Activated naive CD8-positive, alpha-beta T cell (primary cell): ENCODE measurements around the gene CDH22.

Source experiments
- H3K27ac Mint-ChIP-seq: one replicate; pipeline ENCODE4 v1.8.0; 2021; ENCODE audit warnings: mixed read lengths
- H3K27me3 Mint-ChIP-seq: one replicate; pipeline ENCODE4 v1.8.0; 2021; ENCODE audit warnings: mixed read lengths
- H3K36me3 Mint-ChIP-seq: one replicate; pipeline ENCODE4 v1.8.0; 2021; ENCODE audit warnings: mixed read lengths
- H3K4me1 Mint-ChIP-seq: one replicate; pipeline ENCODE4 v1.8.0; 2021; ENCODE audit warnings: low read depth, mixed read lengths
- H3K4me3 Mint-ChIP-seq: one replicate; pipeline ENCODE4 v1.8.0; 2021; ENCODE audit warnings: mild to moderate bottlenecking, mixed read lengths
- H3K9me3 Mint-ChIP-seq: one replicate; pipeline ENCODE4 v1.8.0; 2021; ENCODE audit warnings: low read depth, mixed read lengths

Gene CDH22

GRCh38 chr20:46347841-46348803 lies 39.8 kb upstream of the CDH22 start:
- no peaks in the 10 kb centered on the region for H3K27me3 Mint-ChIP-seq
- peaks cover 23% of the 10 kb centered on the region for H3K4me1 Mint-ChIP-seq
- H3K4me3 Mint-ChIP-seq: no peak overlapping the region
- no peak overlapping the region for H3K27ac Mint-ChIP-seq
- H3K9me3 Mint-ChIP-seq: no peaks in the 10 kb centered on the region
- H3K36me3 Mint-ChIP-seq: no peaks in the 10 kb centered on the region

DNA sequence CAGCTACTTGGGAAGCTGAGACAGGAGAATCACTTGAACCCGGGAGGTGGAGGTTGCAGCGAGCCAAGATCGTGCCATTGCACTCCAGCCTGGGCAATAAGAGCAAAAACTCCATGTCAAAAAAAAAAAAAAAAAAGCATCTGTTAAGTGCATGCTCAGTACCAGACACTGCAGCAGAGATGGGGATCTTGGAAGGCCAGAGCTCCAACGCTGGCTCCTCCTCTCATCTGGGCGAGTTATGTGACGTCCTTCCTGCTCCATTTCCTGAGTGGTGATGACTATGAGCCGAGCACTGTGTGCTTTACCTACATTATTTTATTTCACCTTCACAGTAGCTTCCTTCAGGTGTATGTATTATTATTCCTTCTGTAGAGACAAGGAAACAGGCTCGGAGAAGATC lies 38.5 kb upstream of the CDH22 start:
- Mint-ChIP-seq H3K27me3 (no peaks in the 10 kb centered on the region), H3K36me3 (no peaks in the 10 kb centered on the region), H3K4me3 (no peak overlapping the region), H3K4me1 (peaks cover 33% of the 10 kb centered on the region), H3K9me3 (no peaks in the 10 kb centered on the region), H3K27ac (no peak overlapping the region)

- Mint-ChIP-seq H3K27ac (peak overlapping the region; percentile 80), H3K4me3 (peak overlapping the region; percentile 38), H3K4me1 (peaks cover 29% of the 10 kb centered on the region), H3K27me3 (no peaks in the 10 kb centered on the region), H3K9me3 (no peaks in the 10 kb centered on the region), H3K36me3 (no peaks in the 10 kb centered on the region)
Observed at GRCh38 chr20:46344488-46345162, 36.3 kb upstream of the CDH22 start.

DNA sequence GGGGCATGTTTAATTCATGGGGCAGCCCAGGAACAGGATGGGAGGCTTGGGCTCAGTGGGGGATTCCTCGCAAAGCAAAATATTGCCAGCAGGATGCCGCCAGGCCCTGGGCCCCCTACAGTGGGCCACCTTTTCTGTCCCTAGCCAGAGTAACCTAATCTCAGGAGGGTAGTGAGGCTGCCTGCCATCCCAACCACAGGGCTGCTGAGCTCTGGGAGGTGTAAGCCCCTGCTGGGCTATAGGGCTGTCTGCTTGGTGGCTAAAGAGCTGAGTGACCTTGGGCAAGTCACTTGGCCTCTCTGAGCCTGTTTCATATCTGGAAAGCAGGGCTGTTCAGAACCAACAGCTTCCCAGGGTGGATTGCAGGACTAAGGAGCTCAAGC lies 35.7 kb upstream of the CDH22 start:
- Mint-ChIP-seq H3K27ac (no peak overlapping the region), H3K36me3 (no peaks in the 10 kb centered on the region), H3K27me3 (peaks cover 3% of the 10 kb centered on the region), H3K4me1 (peaks cover 26% of the 10 kb centered on the region), H3K4me3 (peak overlapping the region; percentile 81), H3K9me3 (no peaks in the 10 kb centered on the region)

DNA sequence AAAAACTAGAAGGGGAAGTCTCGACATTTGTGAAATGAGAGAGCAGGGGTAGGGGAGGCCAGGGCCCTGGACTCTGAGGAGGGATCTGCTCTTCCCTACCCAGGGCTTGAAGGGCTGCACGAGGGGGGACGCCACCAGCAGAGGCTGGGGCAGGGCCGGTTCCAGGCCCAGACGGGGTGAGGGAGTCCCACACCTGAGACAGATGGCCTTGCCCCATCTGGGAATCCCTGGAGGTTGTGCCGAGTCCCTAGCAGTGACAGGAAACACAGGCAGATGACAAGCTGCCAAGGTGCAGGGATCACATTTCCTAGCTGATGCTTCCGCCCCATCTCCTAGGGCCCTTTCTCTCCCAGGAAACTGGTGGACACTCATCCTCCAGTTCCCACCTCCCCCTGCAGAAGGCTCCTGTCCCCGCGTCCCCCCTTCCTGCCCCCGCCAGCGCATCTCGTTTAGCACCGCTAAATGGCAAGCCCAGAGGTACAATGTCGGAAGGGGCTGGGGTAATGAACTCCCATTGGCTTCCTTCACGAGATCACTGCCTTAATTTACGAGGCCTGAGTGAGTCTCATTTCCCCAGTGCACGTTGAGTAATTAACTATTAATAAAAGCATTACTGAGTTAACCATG lies 35.2 kb upstream of the CDH22 start:
- Mint-ChIP-seq H3K9me3 (no peaks in the 10 kb centered on the region), H3K27me3 (peaks cover 7% of the 10 kb centered on the region), H3K36me3 (no peaks in the 10 kb centered on the region), H3K4me3 (peak overlapping the region; percentile 81), H3K4me1 (peaks cover 26% of the 10 kb centered on the region), H3K27ac (no peak overlapping the region)

DNA sequence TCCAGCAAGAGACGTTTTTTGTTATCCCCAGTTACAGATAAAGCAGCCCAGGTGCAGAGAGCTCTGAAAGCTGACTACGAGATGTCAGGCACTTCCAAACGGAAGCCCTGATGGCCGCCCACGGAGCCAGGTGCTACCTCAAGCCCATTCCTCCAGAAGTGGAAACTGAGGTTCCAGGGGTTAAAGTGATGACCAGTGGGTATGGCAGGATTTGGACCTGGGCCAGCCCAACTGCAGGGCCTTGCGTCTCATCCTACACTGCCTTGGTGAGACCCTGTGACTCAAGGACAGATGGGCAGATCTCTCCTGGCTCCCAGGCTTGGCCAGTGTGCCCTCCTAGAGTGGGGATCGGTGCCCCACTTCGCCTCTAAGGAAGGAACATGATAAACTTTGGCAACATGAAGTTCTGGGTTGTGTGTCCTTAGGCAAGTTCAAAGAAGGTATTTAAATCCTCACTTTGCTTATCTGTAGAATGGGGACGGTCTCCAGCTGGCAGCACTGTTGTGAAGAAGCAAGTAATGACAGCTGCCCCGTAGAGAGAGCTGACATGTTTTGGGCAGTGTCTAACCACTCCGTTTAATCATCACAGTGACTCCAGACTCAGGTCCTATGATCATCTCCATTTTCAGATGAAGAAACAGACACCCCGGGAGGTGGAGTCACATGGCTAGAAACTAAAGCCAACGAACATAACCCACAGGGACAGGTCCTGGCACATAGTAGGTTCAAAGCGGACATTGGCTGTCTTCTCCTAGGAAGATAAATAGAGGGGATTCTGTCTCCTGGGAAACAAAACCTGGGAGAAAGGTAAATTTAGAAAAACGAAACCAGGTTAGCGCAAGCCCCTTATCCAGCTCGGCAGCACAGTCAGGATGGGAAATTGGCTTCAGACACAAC lies 34.4 kb upstream of the CDH22 start:
- no peaks in the 10 kb centered on the region for H3K9me3 Mint-ChIP-seq
- peaks cover 7% of the 10 kb centered on the region for H3K27me3 Mint-ChIP-seq
- no peaks in the 10 kb centered on the region for H3K36me3 Mint-ChIP-seq
- H3K4me3 Mint-ChIP-seq: peak overlapping the region; percentile 81
- no peak overlapping the region for H3K27ac Mint-ChIP-seq
- peaks cover 26% of the 10 kb centered on the region for H3K4me1 Mint-ChIP-seq

DNA sequence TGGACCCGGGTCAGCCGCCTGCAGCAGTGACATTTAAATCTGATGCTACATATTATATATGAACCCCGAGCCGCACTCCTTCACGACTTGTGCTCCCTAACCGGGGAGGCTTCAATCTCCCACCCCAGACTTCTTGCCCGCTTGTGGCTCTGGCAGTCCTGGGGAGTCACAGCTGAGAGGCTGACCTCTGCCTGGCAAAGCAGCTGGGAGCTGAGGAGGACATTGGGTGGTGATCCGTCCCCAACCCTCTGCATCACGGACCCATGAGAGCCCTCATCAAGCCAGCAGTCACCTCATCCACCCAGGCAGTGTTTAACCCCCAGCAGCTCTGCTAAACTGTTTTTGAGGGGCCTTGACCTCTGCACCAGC lies 33.7 kb upstream of the CDH22 start:
- Mint-ChIP-seq H3K4me1 (peaks cover 26% of the 10 kb centered on the region), H3K27me3 (peaks cover 7% of the 10 kb centered on the region), H3K4me3 (no peak overlapping the region), H3K36me3 (no peaks in the 10 kb centered on the region), H3K27ac (no peak overlapping the region), H3K9me3 (no peaks in the 10 kb centered on the region)

DNA sequence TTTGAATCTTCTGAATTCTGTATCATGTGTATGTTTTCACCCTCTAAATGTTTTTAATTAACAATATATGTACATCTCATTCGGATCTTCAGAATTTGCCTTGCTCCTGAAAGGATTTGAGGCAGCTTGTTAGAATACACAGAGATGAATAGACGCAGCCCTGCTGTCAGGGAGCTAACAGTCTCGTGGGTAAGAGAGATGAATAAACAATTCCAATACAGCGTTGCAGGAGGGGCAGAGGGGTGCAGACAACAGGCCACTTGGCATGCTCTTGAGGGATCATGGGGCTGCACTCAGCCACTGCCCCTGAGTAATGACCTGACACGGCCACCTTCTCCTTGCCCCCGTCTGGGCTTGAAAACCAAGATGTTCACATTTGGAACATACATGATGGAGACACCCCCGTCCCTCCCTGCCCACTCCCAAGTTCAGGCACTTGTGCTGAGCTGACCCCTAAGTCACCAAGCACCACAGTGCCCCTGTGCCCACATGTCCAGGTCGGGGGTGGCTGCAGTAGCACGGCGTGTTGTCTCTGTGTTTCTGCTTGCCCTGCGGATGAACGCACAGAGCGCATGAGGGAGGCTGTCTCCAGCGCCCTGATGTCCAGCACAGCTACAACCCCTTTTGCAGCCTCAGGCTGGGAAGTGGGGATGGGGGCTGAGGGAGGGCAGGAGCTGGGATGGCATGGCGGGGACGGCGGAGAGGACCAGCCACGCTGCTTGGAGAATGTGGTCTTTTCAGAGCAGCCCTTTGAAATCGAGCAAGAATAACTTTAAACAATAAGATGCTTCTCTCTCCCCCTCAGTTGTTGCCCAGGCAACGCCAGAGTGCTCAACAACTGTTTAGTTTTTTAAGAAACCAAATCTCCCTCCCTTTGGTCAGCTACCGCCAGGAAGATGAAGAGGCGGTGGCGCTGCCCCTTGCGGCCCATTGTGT lies 33.0 kb upstream of the CDH22 start:
- H3K27ac Mint-ChIP-seq: no peak overlapping the region
- no peak overlapping the region for H3K4me3 Mint-ChIP-seq
- H3K36me3 Mint-ChIP-seq: no peaks in the 10 kb centered on the region
- H3K4me1 Mint-ChIP-seq: peaks cover 26% of the 10 kb centered on the region
- H3K27me3 Mint-ChIP-seq: peaks cover 10% of the 10 kb centered on the region
- no peaks in the 10 kb centered on the region for H3K9me3 Mint-ChIP-seq

DNA sequence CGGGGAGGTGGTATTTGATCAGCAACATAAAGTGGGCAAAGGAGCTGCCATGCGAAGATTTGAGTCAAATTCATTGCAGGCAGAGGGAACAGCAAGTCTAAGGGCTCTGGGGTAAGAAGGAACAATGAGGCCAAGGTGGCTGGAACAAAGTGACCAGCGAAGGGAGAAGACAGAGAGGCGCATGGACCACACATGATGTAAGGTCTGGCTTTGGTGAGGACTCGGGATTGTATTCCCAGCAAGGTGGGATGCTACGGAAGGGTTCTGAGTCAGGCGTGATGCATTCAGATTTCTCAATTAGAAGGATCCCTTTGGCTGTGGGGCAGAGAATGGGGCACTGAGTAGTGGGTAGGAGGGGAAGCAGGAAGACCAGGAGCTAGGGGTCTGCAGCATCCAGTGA lies 30.7 kb upstream of the CDH22 start:
- Mint-ChIP-seq H3K9me3 (no peaks in the 10 kb centered on the region), H3K4me3 (no peak overlapping the region), H3K4me1 (peaks cover 15% of the 10 kb centered on the region), H3K36me3 (no peaks in the 10 kb centered on the region), H3K27ac (no peak overlapping the region), H3K27me3 (peaks cover 15% of the 10 kb centered on the region)

DNA sequence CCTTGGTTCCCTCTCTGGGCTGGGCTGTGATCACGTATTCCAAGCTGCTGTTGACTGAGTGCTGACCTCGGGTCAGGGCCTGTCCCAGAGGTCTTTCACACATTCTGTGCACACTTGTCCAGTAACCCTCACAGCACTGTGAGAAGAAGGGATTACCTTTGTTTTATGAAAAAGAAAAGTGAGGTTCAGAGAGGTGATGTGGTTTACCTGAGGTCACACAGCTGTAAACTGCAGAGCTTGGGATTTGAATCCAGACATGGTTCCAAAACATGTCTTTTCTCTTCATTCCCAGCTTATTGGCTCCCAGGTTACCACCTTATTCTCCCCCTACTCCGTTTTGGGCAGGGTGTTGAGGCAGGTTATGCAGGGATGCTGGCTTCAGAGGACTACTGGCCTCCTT lies 28.4 kb upstream of the CDH22 start:
- H3K4me1 Mint-ChIP-seq: peaks cover 4% of the 10 kb centered on the region
- no peak overlapping the region for H3K27ac Mint-ChIP-seq

DNA sequence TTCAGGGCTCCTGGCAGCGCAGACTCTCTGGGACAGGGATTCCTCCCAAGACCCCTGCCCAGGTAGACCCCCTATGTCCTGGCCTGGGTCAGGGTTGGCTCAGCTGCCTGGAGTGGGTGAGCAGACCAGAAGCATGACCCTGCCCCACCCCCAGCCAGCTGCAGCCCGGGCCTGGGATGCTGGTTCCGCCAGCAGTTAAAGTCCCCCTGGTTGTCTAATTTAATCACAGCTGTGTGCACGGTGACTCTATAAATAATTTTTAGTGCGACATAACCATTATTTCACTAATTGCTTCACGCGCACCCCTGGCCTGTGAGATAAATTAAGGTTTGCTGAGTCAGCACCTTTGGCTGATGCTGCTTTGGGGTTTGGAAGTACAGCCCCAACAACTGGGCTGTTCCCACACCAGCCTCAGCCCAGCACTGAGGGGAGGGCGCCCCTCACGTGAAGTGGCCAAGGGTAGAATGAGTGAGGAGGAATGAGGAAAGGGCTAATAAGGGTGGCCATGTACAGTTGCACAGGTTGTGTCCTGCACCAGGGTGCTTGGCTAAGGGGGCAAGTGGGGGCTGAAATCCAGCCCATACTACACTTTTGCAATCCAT lies 26.1 kb upstream of the CDH22 start:
- Mint-ChIP-seq H3K27ac (no peak overlapping the region), H3K4me3 (no peak overlapping the region), H3K9me3 (no peaks in the 10 kb centered on the region), H3K27me3 (peaks cover 24% of the 10 kb centered on the region), H3K4me1 (peaks cover 3% of the 10 kb centered on the region), H3K36me3 (no peaks in the 10 kb centered on the region)

More for the DNA sequence above, 28.4 kb upstream of the CDH22 start:
- no peak overlapping the region for H3K4me3 Mint-ChIP-seq
- H3K9me3 Mint-ChIP-seq: no peaks in the 10 kb centered on the region
- H3K36me3 Mint-ChIP-seq: no peaks in the 10 kb centered on the region
- peaks cover 18% of the 10 kb centered on the region for H3K27me3 Mint-ChIP-seq

GRCh38 chr20:46333161-46333991 lies 25.1 kb upstream of the CDH22 start:
- Mint-ChIP-seq H3K36me3 (no peaks in the 10 kb centered on the region), H3K27me3 (peaks cover 18% of the 10 kb centered on the region), H3K9me3 (no peaks in the 10 kb centered on the region), H3K4me1 (peaks cover 3% of the 10 kb centered on the region), H3K4me3 (no peak overlapping the region), H3K27ac (no peak overlapping the region)
